Panc1 (cell line): ENCODE data around the gene ENGASE. TPM values are rescaled to one million over a fixed set of nuclear protein-coding genes. Genes with fewer than 3 reads are reported as not detected.

Experiments used
- ATAC-seq: fragments of 200-7000 bp; cut with Tn5 transposase; 2 replicates; pipeline ENCODE4 v1.9.1; 2020; ENCODE audit warnings: mild to moderate bottlenecking, moderate library complexity
- BruUV-seq: library from RNA; stranded (reverse); fragments of 400-500 nt; replicated peaks from 2 replicates; lab custom pipeline; 2021; lab: Mats Ljungman, UMichigan
- CTCF ChIA-PET: fragments of 300-600 bp; sonication (Branson Sonifier 250); formaldehyde crosslinking; loops from one replicate; lab custom pipeline; 2022; ENCODE audit warnings: antibody characterized with exemption; lab: Charles Lee
- POLR2A ChIA-PET: fragments of 300-600 bp; sonication (Branson Sonifier 250); formaldehyde crosslinking; loops from one replicate; lab custom pipeline; 2022; ENCODE audit warnings: antibody characterized with exemption; lab: Charles Lee
- DNase-seq: peaks from one replicate; pipeline ENCODE4 v3.0.0-alpha.2; 2010; ENCODE audit warnings: low read depth, low spot score
- H3K27ac ChIP-seq: 2 replicates; pipeline ENCODE4 v1.5.1; 2011; ENCODE audit warnings: mild to moderate bottlenecking, low read length, inconsistent platforms
- H3K27me3 ChIP-seq: fragments of 200-500 bp; sonication (Bioruptor generic); 2 replicates; pipeline ENCODE4 v1.6.0; 2014; ENCODE audit warnings: low read length, inconsistent platforms; ENCODE audit not compliant: control insufficient read depth, insufficient read depth
- H3K36me3 ChIP-seq: fragments of 200-500 bp; sonication (Bioruptor generic); 2 replicates; pipeline ENCODE4 v1.5.1; 2014; ENCODE audit warnings: inconsistent platforms, mild to moderate bottlenecking, low read length, moderate library complexity; ENCODE audit not compliant: control insufficient read depth, insufficient read depth
- H3K4me1 ChIP-seq: 2 replicates; pipeline ENCODE4 v1.5.1; 2011; ENCODE audit warnings: inconsistent platforms, mild to moderate bottlenecking, low read length, moderate library complexity; ENCODE audit not compliant: control insufficient read depth, insufficient read depth
- H3K4me3 ChIP-seq, 2 experiments: 2 replicates each; pipeline ENCODE4 v1.5.1; 2011 to 2012; ENCODE audit warnings: low read depth in 2 of 2, low read length in 2 of 2, mild to moderate bottlenecking in 2 of 2, inconsistent platforms in 1 of 2, moderate library complexity in 1 of 2
- H3K9me3 ChIP-seq: fragments of 200-500 bp; sonication (Bioruptor generic); 2 replicates; pipeline ENCODE4 v1.5.1; 2014; ENCODE audit warnings: low read depth, mild to moderate bottlenecking, inconsistent platforms, low read length, moderate library complexity; ENCODE audit not compliant: control insufficient read depth, insufficient read depth
- POLR2AphosphoS5 ChIP-seq: IDR thresholded peaks from 2 replicates; pipeline ENCODE4 v1.6.1; 2012; ENCODE audit warnings: mild to moderate bottlenecking, low read depth, low read length, moderate library complexity
- REST ChIP-seq, 2 experiments: IDR thresholded peaks; 2 replicates each; pipeline ENCODE4 v1.6.1; 2011 to 2012; ENCODE audit warnings: low read depth in 2 of 2, control low read depth in 1 of 2, low read length in 1 of 2, mild to moderate bottlenecking in 1 of 2, moderate library complexity in 1 of 2; ENCODE audit not compliant: insufficient read depth in 1 of 2
- SIN3A ChIP-seq: IDR thresholded peaks from 2 replicates; pipeline ENCODE4 v1.6.1; 2012; ENCODE audit warnings: low read depth, mild to moderate bottlenecking, low read length, moderate library complexity, borderline replicate concordance; ENCODE audit not compliant: insufficient read depth
- TCF7L2 ChIP-seq: IDR thresholded peaks from 2 replicates; pipeline ENCODE4 v1.6.1; 2011; ENCODE audit warnings: mild to moderate bottlenecking, low read depth, low read length, inconsistent platforms
- in situ Hi-C: cut with HindIII; loops from 2 replicates; pipeline ENCODE4 v1.10.0; 2016; ENCODE audit warnings: low sequenced_read_pairs, low pct_unique_long_range_greater_than_20kb
- intact Hi-C: fragments of 100-400 bp; cut with micrococcal nuclease; formaldehyde crosslinking; loops from one replicate; pipeline ENCODE4 v1.10.0; 2022; ENCODE audit not compliant: unreplicated experiment
- total RNA-seq: library from RNA; stranded (reverse); gene quantifications from one replicate; pipeline ENCODE4 v1.2.1, GENCODE V29; 2021; ENCODE audit not compliant: unreplicated experiment
- TF ChIP-seq, protein P1 (sequence below): fragments of 450-650 bp; IDR thresholded peaks from 2 replicates; pipeline ENCODE4 v1.5.1; 2017; ENCODE audit warnings: mild to moderate bottlenecking

ENGASE gene
- total RNA-seq, 1 experiment from 2014 or later: 32.3 TPM

GRCh38 chr17:79135628-79136405, 61.2 kb downstream of the ENGASE start:
- CTCF ChIA-PET: interaction anchor here (0.5 kb wide), 1 partner anchor 33 kb away, joined by 3 read pairs; no protein-coding TSS in a partner anchor
- Histone ChIP-seq H3K27me3 (peaks cover 5% of the 10 kb centered on the region), H3K4me3 (no peak overlapping the region), H3K9me3 (no peaks in the 10 kb centered on the region), H3K36me3 (no peaks in the 10 kb centered on the region), H3K27ac (no peak overlapping the region), H3K4me1 (no peaks in the 10 kb centered on the region; the same call in 1 of the 2 replicates)
- in situ Hi-C loops (no loop called here), intact Hi-C loops (no loop called here)
- POLR2A ChIA-PET: interaction anchor here (0.5 kb wide), 1 partner anchor 390 kb away, joined by 3 read pairs; no protein-coding TSS in a partner anchor
- TF ChIP-seq POLR2AphosphoS5 (no peak), REST (IDR thresholded peaks at IDR 0.05; ENCODE audit: insufficient read depth in 1 of 2, low read depth in 2 of 2, low read length in 1 of 2) (no peak), SIN3A (no peak), TCF7L2 (no peak)
- TF ChIP-seq, protein P1, sequence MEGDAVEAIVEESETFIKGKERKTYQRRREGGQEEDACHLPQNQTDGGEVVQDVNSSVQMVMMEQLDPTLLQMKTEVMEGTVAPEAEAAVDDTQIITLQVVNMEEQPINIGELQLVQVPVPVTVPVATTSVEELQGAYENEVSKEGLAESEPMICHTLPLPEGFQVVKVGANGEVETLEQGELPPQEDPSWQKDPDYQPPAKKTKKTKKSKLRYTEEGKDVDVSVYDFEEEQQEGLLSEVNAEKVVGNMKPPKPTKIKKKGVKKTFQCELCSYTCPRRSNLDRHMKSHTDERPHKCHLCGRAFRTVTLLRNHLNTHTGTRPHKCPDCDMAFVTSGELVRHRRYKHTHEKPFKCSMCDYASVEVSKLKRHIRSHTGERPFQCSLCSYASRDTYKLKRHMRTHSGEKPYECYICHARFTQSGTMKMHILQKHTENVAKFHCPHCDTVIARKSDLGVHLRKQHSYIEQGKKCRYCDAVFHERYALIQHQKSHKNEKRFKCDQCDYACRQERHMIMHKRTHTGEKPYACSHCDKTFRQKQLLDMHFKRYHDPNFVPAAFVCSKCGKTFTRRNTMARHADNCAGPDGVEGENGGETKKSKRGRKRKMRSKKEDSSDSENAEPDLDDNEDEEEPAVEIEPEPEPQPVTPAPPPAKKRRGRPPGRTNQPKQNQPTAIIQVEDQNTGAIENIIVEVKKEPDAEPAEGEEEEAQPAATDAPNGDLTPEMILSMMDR: no peak
- no TSS peak for BruUV-seq
- DNase-seq (no peak), ATAC-seq (peak; percentile 35)

Other genes starting within 250 kb of the ENGASE start
- gene USP36, start 234.0 kb upstream of the ENGASE start, total RNA-seq: 113 TPM
- gene CEP295NL, start 171.6 kb upstream of the ENGASE start, total RNA-seq: 0.87 TPM
- gene TIMP2, start 149.4 kb upstream of the ENGASE start, total RNA-seq: 62.4 TPM
- 361 TPM for gene LGALS3BP, start 94.9 kb upstream of the ENGASE start, total RNA-seq
- gene CANT1, start 65.1 kb upstream of the ENGASE start, total RNA-seq: 160 TPM
- gene C1QTNF1, start 50.7 kb upstream of the ENGASE start, total RNA-seq: 1.5 TPM